ENCODE results near the gene CDH16.

- TF ChIP-seq CTCF (IDR thresholded peaks at IDR 0.05) (no peak), EZH2phosphoT487 (IDR thresholded peaks at IDR 0.05) (no peak)
Observed at GRCh38 chr16:66926961-66927436, 8.3 kb upstream of the CDH16 start.
